Lower leg skin (tissue), 3 donors: ENCODE results near the gene MYO1E.

Experiments
- CTCF ChIP-seq, 3 donors: fragments of 450-650 bp; IDR thresholded peaks; one replicate each; pipeline ENCODE4 v1.5.1; 2016; ENCODE audit warnings: antibody characterized with exemption in 3 of 3, mild to moderate bottlenecking in 3 of 3, moderate library complexity in 2 of 3
- POLR2A ChIP-seq, 2 donors: fragments of 450-650 bp; IDR thresholded peaks; one replicate each; pipeline ENCODE4 v1.6.1; 2016 to 2017; ENCODE audit warnings: antibody characterized with exemption in 2 of 2, mild to moderate bottlenecking in 1 of 2, moderate library complexity in 1 of 2

GRCh38 chr15:59280855-59281254, 91.8 kb downstream of the MYO1E start:
- TF ChIP-seq CTCF (IDR thresholded peaks at IDR 0.05) (no peak), POLR2A (IDR thresholded peaks at IDR 0.05) (no peak)
